ENCODE results near the gene CTSS. TPM values are rescaled to one million over a fixed set of nuclear protein-coding genes. Genes with fewer than 3 reads are reported as not detected.

The CTSS gene
- total RNA-seq, 1 experiment from 2014 or later = 0.57 TPM

DNA sequence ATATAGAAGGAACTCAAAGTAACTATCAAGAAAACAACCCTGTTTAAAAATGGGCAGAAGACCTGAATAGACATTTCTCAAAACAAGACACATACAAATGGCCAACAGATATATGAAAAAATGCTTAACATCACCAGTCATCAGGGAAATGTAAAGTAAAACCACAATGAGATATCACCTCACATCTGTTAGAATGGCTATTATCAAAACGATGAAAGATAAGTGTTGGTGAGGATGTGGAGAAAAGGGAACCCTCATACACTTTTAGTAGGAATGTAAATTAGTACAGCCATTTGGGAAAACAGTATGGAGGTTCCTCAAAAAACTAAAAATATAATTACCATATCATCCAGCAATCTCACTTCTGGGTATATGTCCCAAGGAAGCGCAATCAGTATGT, 3.0 kb downstream of the CTSS start:
- Histone ChIP-seq H3K36me3 (ENCODE audit: control insufficient read depth in 1 of 2, insufficient read depth in 2 of 2, low read length in 2 of 2) (no peaks in the 10 kb centered on the region), H3K4me3 (replicated peaks in 1 of 2; ENCODE audit: low read depth in 1 of 2, low read length in 2 of 2) (no peak overlapping the region), H4K20me1 (ENCODE audit: insufficient read depth) (no peaks in the 10 kb centered on the region), H3K9me3 (ENCODE audit: control insufficient read depth in 1 of 2, insufficient read depth in 1 of 2, low read depth in 1 of 2, low read length in 2 of 2) (no peaks in the 10 kb centered on the region), H3K27me3 (ENCODE audit: insufficient read depth, low read length) (no peaks in the 10 kb centered on the region), H3K9me2 (ENCODE audit: insufficient read depth) (no peaks in the 10 kb centered on the region), H3K79me2 (ENCODE audit: insufficient read depth, low read length) (no peaks in the 10 kb centered on the region), H3K27ac (ENCODE audit: low read depth, low read length) (no peak overlapping the region), H2AFZ (ENCODE audit: low read depth, low read length, poor library complexity, severe bottlenecking) (no peak overlapping the region), H3K4me1 (ENCODE audit: control insufficient read depth in 1 of 2, insufficient read depth in 2 of 2, low read length in 2 of 2) (no peaks in the 10 kb centered on the region), H3K4me2 (ENCODE audit: low read length) (no peak overlapping the region), H3K9ac (ENCODE audit: low read length) (no peak overlapping the region)
- no TSS peak for BruUV-seq (replicated peaks)
- ChIA-PET POLR2A (no interaction called here), RAD21 (ENCODE audit: low non-redundant PET in 1 of 2, low total read pairs in 2 of 2, uncharacterized antibody in 2 of 2, unreplicated experiment in 2 of 2) (no interaction called here), CTCF (no interaction called here)
- DNase-seq (ENCODE audit: low read depth, low spot score) (no peak), ATAC-seq (no peak)
- no peak for TF ChIP-seq CBX3 (IDR thresholded peaks at IDR 0.05; ENCODE audit: low read depth)
- TF ChIP-seq EZH2phosphoT487 (IDR thresholded peaks at IDR 0.05; ENCODE audit: borderline replicate concordance) = no peak
- TF ChIP-seq TCF7L2 (IDR thresholded peaks at IDR 0.05; ENCODE audit: borderline replicate concordance, extremely low read depth, insufficient read depth, insufficient read length) = no peak
- no peak for TF ChIP-seq POLR2A (IDR thresholded peaks at IDR 0.05; ENCODE audit: borderline replicate concordance, extremely low read depth, insufficient read depth, insufficient read length)
- intact Hi-C loops (cut with micrococcal nuclease) = no loop called here

DNA sequence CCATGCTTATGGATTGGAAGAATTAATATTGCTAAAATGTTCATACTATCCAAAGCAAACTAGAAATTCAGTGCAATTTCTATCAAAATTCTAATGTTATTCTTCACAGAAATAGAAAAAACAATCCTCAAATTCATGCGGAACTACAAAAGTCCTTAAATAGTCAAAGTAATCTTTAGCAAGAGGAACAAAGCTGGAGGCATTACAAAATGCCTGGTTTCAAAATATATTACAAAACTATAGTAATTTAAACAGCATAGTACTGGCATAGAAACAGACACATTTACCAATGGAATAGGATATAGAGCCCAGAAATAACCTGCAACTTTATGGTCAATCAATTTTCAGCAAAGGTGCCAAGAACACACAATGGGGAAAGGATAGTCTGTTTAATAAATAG, 3.8 kb downstream of the CTSS start:
- H3K4me3 ChIP-seq (replicated peaks in 1 of 2; ENCODE audit: low read depth in 1 of 2, low read length in 2 of 2) = no peak overlapping the region
- H3K27me3 ChIP-seq (ENCODE audit: insufficient read depth, low read length) = no peaks in the 10 kb centered on the region
- no peak overlapping the region for H3K27ac ChIP-seq (ENCODE audit: low read depth, low read length)
- no peak overlapping the region for H3K4me2 ChIP-seq (ENCODE audit: low read length)
- no peak for DNase-seq (ENCODE audit: low read depth, low spot score)
- no peaks in the 10 kb centered on the region for H3K36me3 ChIP-seq (ENCODE audit: control insufficient read depth in 1 of 2, insufficient read depth in 2 of 2, low read length in 2 of 2)
- ChIA-PET CTCF (no interaction called here), POLR2A (no interaction called here), RAD21 (ENCODE audit: low non-redundant PET in 1 of 2, low total read pairs in 2 of 2, uncharacterized antibody in 2 of 2, unreplicated experiment in 2 of 2) (no interaction called here)
- ATAC-seq = no peak
- no peaks in the 10 kb centered on the region for H3K9me3 ChIP-seq (ENCODE audit: control insufficient read depth in 1 of 2, insufficient read depth in 1 of 2, low read depth in 1 of 2, low read length in 2 of 2)
- H3K79me2 ChIP-seq (ENCODE audit: insufficient read depth, low read length) = no peaks in the 10 kb centered on the region
- no TSS peak for BruUV-seq (replicated peaks)
- TF ChIP-seq, protein P1, sequence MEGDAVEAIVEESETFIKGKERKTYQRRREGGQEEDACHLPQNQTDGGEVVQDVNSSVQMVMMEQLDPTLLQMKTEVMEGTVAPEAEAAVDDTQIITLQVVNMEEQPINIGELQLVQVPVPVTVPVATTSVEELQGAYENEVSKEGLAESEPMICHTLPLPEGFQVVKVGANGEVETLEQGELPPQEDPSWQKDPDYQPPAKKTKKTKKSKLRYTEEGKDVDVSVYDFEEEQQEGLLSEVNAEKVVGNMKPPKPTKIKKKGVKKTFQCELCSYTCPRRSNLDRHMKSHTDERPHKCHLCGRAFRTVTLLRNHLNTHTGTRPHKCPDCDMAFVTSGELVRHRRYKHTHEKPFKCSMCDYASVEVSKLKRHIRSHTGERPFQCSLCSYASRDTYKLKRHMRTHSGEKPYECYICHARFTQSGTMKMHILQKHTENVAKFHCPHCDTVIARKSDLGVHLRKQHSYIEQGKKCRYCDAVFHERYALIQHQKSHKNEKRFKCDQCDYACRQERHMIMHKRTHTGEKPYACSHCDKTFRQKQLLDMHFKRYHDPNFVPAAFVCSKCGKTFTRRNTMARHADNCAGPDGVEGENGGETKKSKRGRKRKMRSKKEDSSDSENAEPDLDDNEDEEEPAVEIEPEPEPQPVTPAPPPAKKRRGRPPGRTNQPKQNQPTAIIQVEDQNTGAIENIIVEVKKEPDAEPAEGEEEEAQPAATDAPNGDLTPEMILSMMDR (IDR thresholded peaks at IDR 0.05 in 2 of 3, conservative IDR thresholded peaks at IDR 0.05 in 1 of 3; ENCODE audit: borderline replicate concordance in 1 of 3, insufficient read depth in 1 of 3, low read depth in 2 of 3, low read length in 2 of 3) = no peak
- no peak for TF ChIP-seq EGR1 (IDR thresholded peaks at IDR 0.05; ENCODE audit: low read depth)
- TF ChIP-seq RAD21 (IDR thresholded peaks at IDR 0.05; ENCODE audit: low read depth) = no peak
- no peak for TF ChIP-seq EZH2phosphoT487 (IDR thresholded peaks at IDR 0.05; ENCODE audit: borderline replicate concordance)
- no peak for TF ChIP-seq EZH2 (IDR thresholded peaks at IDR 0.05)
- no peak overlapping the region for H3K9ac ChIP-seq (ENCODE audit: low read length)
- H3K4me1 ChIP-seq (ENCODE audit: control insufficient read depth in 1 of 2, insufficient read depth in 2 of 2, low read length in 2 of 2) = no peaks in the 10 kb centered on the region
- H4K20me1 ChIP-seq (ENCODE audit: insufficient read depth) = no peaks in the 10 kb centered on the region
- no peaks in the 10 kb centered on the region for H3K9me2 ChIP-seq (ENCODE audit: insufficient read depth)
- intact Hi-C loops (cut with micrococcal nuclease) = no loop called here
- no peak overlapping the region for H2AFZ ChIP-seq (ENCODE audit: low read depth, low read length, poor library complexity, severe bottlenecking)
